ENCODE results near the gene TBX4.

DNA sequence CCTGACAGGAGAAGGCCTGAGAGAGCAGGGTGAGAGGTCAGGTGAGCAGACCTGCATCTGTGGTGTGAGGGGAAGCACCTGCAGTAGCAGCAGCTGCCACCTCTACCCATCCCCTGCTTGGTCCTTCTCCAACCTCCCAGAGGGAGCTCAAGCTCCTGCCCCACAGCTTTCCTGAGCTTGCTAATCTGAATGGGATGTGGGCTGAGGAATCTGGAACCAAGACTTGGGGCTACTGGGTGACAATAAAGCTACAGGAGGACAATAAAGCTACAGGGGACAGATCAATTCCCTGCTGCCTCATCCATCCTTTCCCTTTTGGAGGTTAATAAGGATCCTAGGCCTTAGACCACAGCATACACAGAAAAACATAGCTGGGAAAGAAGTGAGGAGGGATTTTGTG, 4.9 kb upstream of the TBX4 start:
- TF ChIP-seq POLR2A (IDR thresholded peaks at IDR 0.05): no peak
- TF ChIP-seq, protein P1, sequence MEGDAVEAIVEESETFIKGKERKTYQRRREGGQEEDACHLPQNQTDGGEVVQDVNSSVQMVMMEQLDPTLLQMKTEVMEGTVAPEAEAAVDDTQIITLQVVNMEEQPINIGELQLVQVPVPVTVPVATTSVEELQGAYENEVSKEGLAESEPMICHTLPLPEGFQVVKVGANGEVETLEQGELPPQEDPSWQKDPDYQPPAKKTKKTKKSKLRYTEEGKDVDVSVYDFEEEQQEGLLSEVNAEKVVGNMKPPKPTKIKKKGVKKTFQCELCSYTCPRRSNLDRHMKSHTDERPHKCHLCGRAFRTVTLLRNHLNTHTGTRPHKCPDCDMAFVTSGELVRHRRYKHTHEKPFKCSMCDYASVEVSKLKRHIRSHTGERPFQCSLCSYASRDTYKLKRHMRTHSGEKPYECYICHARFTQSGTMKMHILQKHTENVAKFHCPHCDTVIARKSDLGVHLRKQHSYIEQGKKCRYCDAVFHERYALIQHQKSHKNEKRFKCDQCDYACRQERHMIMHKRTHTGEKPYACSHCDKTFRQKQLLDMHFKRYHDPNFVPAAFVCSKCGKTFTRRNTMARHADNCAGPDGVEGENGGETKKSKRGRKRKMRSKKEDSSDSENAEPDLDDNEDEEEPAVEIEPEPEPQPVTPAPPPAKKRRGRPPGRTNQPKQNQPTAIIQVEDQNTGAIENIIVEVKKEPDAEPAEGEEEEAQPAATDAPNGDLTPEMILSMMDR (IDR thresholded peaks at IDR 0.05): no peak

Measured in thyroid gland (tissue), 4 donors.